ENCODE results near the gene BRAP. TPM values are rescaled to one million over a fixed set of nuclear protein-coding genes. Genes with fewer than 3 reads are reported as not detected.

The BRAP gene
- total and polyA plus RNA-seq, 10 of the 15 experiments (the other 5 are each of a cell fraction or from before 2014, with no cell fraction given), result 2.3 to 28.2 (median 17.8) TPM

GRCh38 chr12:111686574-111687105 is 884 bp upstream of the BRAP start:
- no peak for DNase-seq (ENCODE audit: low read depth, low spot score)
- Histone ChIP-seq H3K4me3 (peak overlapping the region; percentile 99), H3K27me3 (replicated peaks in 1 of 2; ENCODE audit: control insufficient read depth in 2 of 2, insufficient read depth in 2 of 2, low read length in 1 of 2) (no peaks in the 10 kb centered on the region), H3K9ac (ENCODE audit: control insufficient read depth, insufficient read depth, low read length) (peak overlapping the region; percentile 78), H2AFZ (ENCODE audit: control insufficient read depth, low read depth, low read length) (peak overlapping the region; percentile 53), H4K20me1 (ENCODE audit: control insufficient read depth, insufficient read depth) (no peaks in the 10 kb centered on the region), H3K4me1 (ENCODE audit: control insufficient read depth, insufficient read depth, low read length) (peaks cover 8% of the 10 kb centered on the region), H3K79me2 (ENCODE audit: control insufficient read depth, insufficient read depth, low read length) (peaks cover 43% of the 10 kb centered on the region), H3K4me2 (ENCODE audit: control insufficient read depth, insufficient read depth) (peak overlapping the region; percentile 100), H3K36me3 (ENCODE audit: control insufficient read depth in 2 of 2, insufficient read depth in 2 of 2, low read length in 1 of 2) (peaks cover 2 to 4% of the 10 kb centered on the region in 2 experiments; a peak in 2 of 4 replicates), H3K27ac (ENCODE audit: control insufficient read depth, insufficient read depth) (peak overlapping the region; percentile 63), H3K9me3 (replicated peaks; ENCODE audit: control insufficient read depth, insufficient read depth, low read length) (no peaks in the 10 kb centered on the region)
- ATAC-seq, result no peak
- CTCF ChIA-PET, result interaction anchor here (0.6 to 3.7 kb wide), 5 partner anchors 11 to 126 kb away, joined by 3 to 19 read pairs (median 4); no protein-coding TSS in a partner anchor
- no peak for FAIRE-seq
- POLR2A ChIA-PET, result interaction anchor here (1.4 to 1.7 kb wide), 2 partner anchors 13 to 78 kb away, joined by 4 read pairs; no protein-coding TSS in a partner anchor
- in situ Hi-C loops (cut with MboI), result loop anchor here (5.0 kb wide), 1 partner anchor 126 kb away; no protein-coding TSS in a partner anchor
- SMC1A ChIA-PET (ENCODE audit: uncharacterized antibody, unreplicated experiment), result interaction anchor here (0.6 to 2.6 kb wide), 4 partner anchors 55 to 290 kb away, joined by 3 to 12 read pairs (median 4); no protein-coding TSS in a partner anchor
- intact Hi-C loops (cut with micrococcal nuclease; ENCODE audit: unreplicated experiment), result loop anchor here (1.0 to 10.0 kb wide), 3 partner anchors 102 to 292 kb away; no protein-coding TSS in a partner anchor
- 5% methylated on average over 15 of the region's 15 CpGs for whole genome bisulfite sequencing (ENCODE audit: insufficient coverage, insufficient replicate concordance, low lambda C conversion rate, missing lambda C conversion rate)
- RAD21 ChIA-PET (ENCODE audit: unreplicated experiment), result interaction anchor here (0.7 to 2.0 kb wide), 6 partner anchors 87 to 290 kb away, joined by 3 to 10 read pairs (median 3); partner anchors contain the start of gene ATXN2
- no TSS peak for BruUV-seq (replicated peaks)
- TF ChIP-seq RFX5 (IDR thresholded peaks at IDR 0.05; ENCODE audit: low read depth, low read length) (no peak), POLR2A (IDR thresholded peaks at IDR 0.05; ENCODE audit: low read depth, low read length) (no peak), SMAD5 (IDR thresholded peaks at IDR 0.05; ENCODE audit: low read depth) (no peak), FOS (IDR thresholded peaks at IDR 0.05; ENCODE audit: borderline replicate concordance, extremely low read depth, insufficient read length) (no peak), MYC (IDR thresholded peaks at IDR 0.05; ENCODE audit: insufficient read depth, insufficient read length, insufficient replicate concordance, low read length, severe bottlenecking) (no peak), NBN (IDR thresholded peaks at IDR 0.05) (no peak), ATF2 (IDR thresholded peaks at IDR 0.05; ENCODE audit: low read length) (no peak), POLR2AphosphoS2 (IDR thresholded peaks at IDR 0.05; ENCODE audit: low read depth, low read length) (no peak), EP300 (IDR thresholded peaks at IDR 0.05; ENCODE audit: borderline replicate concordance in 1 of 2, control insufficient read depth in 1 of 2, low read depth in 2 of 2, low read length in 2 of 2) (no peak), SUZ12 (IDR thresholded peaks at IDR 0.05; ENCODE audit: unreplicated experiment) (no peak), MEF2A (IDR thresholded peaks at IDR 0.05; ENCODE audit: insufficient read depth, low read depth, low read length) (no peak), ESRRA (IDR thresholded peaks at IDR 0.05; ENCODE audit: low read length) (no peak), STAT3 (IDR thresholded peaks at IDR 0.05; ENCODE audit: low read depth, low read length) (no peak), NR2C2 (IDR thresholded peaks at IDR 0.05; ENCODE audit: borderline replicate concordance, control insufficient read depth, insufficient read length, low read depth) (no peak), HDAC2 (IDR thresholded peaks at IDR 0.05) (no peak), CHD4 (IDR thresholded peaks at IDR 0.05) (no peak), LARP7 (IDR thresholded peaks at IDR 0.05) (no peak), WRNIP1 (IDR thresholded peaks at IDR 0.05; ENCODE audit: borderline replicate concordance, low read depth, low read length) (no peak), FOXM1 (IDR thresholded peaks at IDR 0.05; ENCODE audit: low read depth, low read length) (no peak)

All from GM12878 (cell line).